ENCODE data around the gene C1QL4.
A peak's percentile ranks its signal among the peaks of the same experiment; 100 is the strongest.
"Not testable (repeated sequence)": the region's sequence is repeated elsewhere in the genome, so short reads cannot be mapped to it uniquely, and the experiment has no call there.

Gene C1QL4

GRCh38 chr12:49332891-49333371 is 4.1 kb downstream of the C1QL4 start:
- TF ChIP-seq POLR2A (IDR thresholded peaks at IDR 0.05; ENCODE audit: low read length) (no peak), GATA1 (IDR thresholded peaks at IDR 0.05; ENCODE audit: low read depth, low read length) (no peak)
- peak in 1 of 2 experiments; percentile 23 for DNase-seq

DNA sequence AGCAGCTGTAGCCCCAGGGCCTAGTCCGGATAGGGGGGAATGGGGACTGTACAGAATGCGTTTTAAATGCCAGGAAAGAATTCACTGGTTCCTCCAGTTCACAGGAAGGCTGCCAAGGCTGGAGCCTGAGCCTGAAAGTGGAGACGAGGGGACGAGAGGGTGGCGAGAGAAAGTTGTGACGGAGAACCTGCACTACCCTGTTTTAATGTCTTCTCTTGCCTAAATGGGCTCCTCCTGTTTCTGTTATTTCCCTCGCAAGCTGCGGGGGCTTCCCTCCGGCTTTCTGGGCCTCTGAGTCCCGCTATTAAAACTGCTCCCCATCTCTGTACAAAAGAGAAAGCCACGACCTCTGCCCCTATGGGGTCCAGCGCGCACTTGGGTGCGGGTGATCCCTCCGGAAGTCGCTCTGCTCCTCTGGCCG is 4.5 kb downstream of the C1QL4 start:
- TF ChIP-seq GATA1 (IDR thresholded peaks at IDR 0.05; ENCODE audit: low read depth, low read length) (no peak), POLR2A (IDR thresholded peaks at IDR 0.05; ENCODE audit: low read length) (no peak)
- DNase-seq: no peak

DNA sequence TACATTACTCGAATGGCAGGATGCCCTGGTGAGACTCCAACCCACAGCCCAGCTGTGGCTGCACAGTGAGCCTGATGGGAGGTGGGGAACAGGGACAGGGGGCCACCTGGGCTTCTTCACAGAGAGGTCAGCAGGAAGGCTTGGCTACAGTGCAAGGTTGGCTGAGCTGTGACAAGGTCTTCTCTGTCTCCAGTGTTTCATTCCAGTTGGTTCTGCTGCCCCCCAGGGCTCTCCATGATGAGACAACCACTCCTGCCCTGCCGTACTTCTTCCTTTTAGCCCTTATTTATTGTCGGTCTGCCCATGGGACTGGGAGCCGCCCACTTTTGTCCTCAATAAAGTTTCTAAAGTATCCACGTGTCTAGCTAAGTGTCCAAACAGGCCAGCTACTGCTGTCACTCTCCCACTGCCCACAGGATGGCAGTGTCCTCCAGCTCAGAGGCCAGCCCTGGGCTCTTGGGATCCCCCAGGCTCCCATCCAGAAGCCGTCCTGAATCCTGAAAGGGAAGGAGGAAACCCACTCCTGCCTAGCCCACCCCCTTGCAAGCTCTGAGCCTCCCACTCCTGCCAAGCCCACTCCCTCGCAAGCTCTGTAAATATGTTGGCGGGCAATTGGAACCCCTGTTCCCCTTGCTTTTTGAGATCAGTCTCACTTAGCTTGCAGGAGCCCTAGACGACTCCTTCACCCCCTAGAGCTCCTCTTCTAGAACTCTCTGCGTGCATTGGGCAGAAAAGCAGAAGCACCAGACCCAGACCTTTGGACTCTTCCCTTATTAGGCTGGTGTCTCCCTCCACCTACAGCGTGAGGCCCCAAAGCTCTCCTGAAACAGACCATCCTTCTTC is 5.4 kb downstream of the C1QL4 start:
- no peak for TF ChIP-seq GATA1 (IDR thresholded peaks at IDR 0.05; ENCODE audit: low read depth, low read length)
- TF ChIP-seq POLR2A (IDR thresholded peaks at IDR 0.05; ENCODE audit: low read length): no peak
- DNase-seq: peak; percentile 50

DNA sequence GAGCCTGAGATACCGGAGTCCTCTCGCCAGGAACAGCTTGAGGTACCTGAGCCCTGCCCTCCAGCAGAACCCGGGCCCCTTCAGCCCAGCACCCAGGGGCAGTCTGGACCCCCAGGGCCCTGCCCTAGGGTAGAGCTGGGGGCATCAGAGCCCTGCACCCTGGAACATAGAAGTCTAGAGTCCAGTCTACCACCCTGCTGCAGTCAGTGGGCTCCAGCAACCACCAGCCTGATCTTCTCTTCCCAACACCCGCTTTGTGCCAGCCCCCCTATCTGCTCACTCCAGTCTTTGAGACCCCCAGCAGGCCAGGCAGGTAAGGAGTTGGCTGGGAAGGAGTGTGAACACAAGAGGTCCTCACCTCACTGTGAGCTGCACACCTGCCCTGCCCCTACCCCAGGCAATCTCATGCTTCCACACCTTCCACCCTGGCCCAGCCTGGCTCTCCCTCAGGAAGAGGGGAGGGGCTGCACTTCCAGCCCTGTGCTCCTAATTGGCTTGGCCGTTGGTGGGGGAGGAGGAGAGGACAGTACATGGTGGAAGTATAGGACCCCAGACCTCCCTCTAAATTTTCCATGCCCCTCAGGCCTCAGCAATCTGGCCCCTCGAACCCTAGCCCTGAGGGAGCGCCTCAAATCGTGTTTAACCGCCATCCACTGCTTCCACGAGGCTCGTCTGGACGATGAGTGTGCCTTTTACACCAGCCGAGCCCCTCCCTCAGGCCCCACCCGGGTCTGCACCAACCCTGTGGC is 6.2 kb downstream of the C1QL4 start:
- no peak for DNase-seq

GRCh38 chr12:49330032-49330619 is 6.9 kb downstream of the C1QL4 start:
- no peak for DNase-seq
- TF ChIP-seq GATA1 (IDR thresholded peaks at IDR 0.05; ENCODE audit: low read depth, low read length) (no peak), POLR2A (IDR thresholded peaks at IDR 0.05; ENCODE audit: low read length) (no peak)

More for the DNA sequence above, 6.2 kb downstream of the C1QL4 start:
- no peak for TF ChIP-seq POLR2A (IDR thresholded peaks at IDR 0.05; ENCODE audit: low read length)
- TF ChIP-seq GATA1 (IDR thresholded peaks at IDR 0.05; ENCODE audit: low read depth, low read length): no peak

GRCh38 chr12:49328816-49329215 is 8.2 kb downstream of the C1QL4 start:
- DNase-seq: no peak
- TF ChIP-seq POLR2A (IDR thresholded peaks at IDR 0.05; ENCODE audit: low read length): no peak
- no peak for TF ChIP-seq GATA1 (IDR thresholded peaks at IDR 0.05; ENCODE audit: low read depth, low read length)

DNA sequence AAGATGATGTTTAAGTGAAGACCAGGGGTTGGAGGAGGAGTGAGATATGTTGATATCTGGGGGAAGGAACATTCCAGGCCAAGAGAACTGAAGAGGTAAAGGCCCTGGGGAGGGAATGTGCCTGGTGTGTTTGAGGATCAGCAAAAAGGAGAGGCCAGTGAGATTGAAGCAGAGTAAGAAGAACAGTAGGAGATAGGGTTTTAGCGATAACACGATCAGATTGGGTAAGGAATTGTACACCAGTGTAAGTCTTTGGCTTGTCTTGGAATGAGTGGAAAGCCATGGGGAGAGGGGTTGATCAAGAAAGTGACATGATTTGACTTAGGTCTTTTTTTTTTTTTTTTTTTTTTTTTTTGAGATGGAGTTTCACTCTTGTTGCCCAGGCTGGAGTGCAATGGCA is 9.1 kb downstream of the C1QL4 start:
- no peak for DNase-seq
- TF ChIP-seq GATA1 (IDR thresholded peaks at IDR 0.05; ENCODE audit: low read depth, low read length) (no peak), POLR2A (IDR thresholded peaks at IDR 0.05; ENCODE audit: low read length) (no peak)

- no peak for DNase-seq
- TF ChIP-seq POLR2A (IDR thresholded peaks at IDR 0.05; ENCODE audit: low read length) (no peak), GATA1 (IDR thresholded peaks at IDR 0.05; ENCODE audit: low read depth, low read length) (no peak)
Observed at GRCh38 chr12:49327368-49327767, 9.6 kb downstream of the C1QL4 start.

DNA sequence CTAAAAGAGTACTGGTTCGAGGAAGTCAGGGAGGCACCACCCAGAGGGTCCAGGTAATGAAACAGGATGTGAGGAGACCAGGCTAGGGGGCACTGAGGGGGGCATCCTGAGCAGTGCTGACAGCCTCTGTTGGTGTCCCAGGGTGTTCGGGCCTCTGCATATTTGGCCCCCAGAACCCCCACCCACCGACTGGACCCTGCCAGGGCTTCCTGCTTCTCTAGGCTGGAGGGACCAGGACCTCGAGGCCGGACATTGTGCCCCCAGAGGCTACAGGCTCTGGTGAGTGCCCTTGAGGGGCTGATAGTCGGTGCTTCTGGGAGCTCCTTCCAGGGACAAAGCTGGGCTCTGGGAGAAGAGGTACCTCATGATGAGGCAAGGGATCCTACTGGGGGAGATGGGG is 11.4 kb downstream of the C1QL4 start:
- DNase-seq: no peak
- TF ChIP-seq POLR2A (IDR thresholded peaks at IDR 0.05; ENCODE audit: low read length): peak; percentile 10
- no peak for TF ChIP-seq GATA1 (IDR thresholded peaks at IDR 0.05; ENCODE audit: low read depth, low read length)

- no peak for TF ChIP-seq POLR2A (IDR thresholded peaks at IDR 0.05; ENCODE audit: low read length)
- no peak for TF ChIP-seq GATA1 (IDR thresholded peaks at IDR 0.05; ENCODE audit: low read depth, low read length)
- DNase-seq: no peak
Observed at GRCh38 chr12:49323524-49324097, 13.4 kb downstream of the C1QL4 start.

- DNase-seq: peak; percentile 98 to 99
- TF ChIP-seq GATA1 (IDR thresholded peaks at IDR 0.05; ENCODE audit: low read depth, low read length) (no peak), POLR2A (IDR thresholded peaks at IDR 0.05; ENCODE audit: low read length) (peak; percentile 94)
Observed at GRCh38 chr12:49322708-49323523, 14.1 kb downstream of the C1QL4 start, which contains the start of gene TROAP. Gene TROAP (plus strand): TSS chr12:49323255. CDS start chr12:49323609, 354 bp downstream.

- TF ChIP-seq POLR2A (IDR thresholded peaks at IDR 0.05; ENCODE audit: low read length): no peak
- TF ChIP-seq GATA1 (IDR thresholded peaks at IDR 0.05; ENCODE audit: low read depth, low read length): no peak
- no peak for DNase-seq
Observed at GRCh38 chr12:49322367-49322707, 14.7 kb downstream of the C1QL4 start.

- DNase-seq: not testable (repeated sequence)
Observed at GRCh38 chr12:49320411-49321103, 16.4 kb downstream of the C1QL4 start.

DNA sequence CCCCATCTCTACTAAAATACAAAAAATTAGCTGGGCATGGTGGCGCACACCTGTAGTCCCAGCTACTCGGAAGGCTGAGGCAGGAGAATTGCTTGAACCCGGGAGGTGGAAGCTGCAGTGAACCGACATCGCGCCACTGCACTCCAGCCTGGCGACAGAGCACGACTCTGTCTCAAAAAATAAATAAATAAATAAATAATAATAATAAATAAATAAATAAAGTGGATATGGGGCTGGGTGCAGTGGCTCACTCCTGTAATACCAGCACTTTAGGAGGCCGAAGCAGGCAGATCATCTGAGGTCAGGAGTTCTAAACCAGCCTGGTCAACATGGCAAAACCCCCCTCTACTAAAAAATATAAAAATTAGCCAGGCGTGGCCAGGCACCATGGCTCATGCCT is 19.9 kb downstream of the C1QL4 start:
- not testable (repeated sequence) for DNase-seq

Measured in erythroblast (primary cell).